Erythroblast (primary cell): ENCODE measurements around the gene TMIE.
"Not testable (repeated sequence)": the region's sequence is repeated elsewhere in the genome, so short reads cannot be mapped to it uniquely, and the experiment has no call there.

Experiments used
- DNase-seq, 2 experiments: peaks; one replicate each; lab custom pipeline; 2025; lab: John Stamatoyannopoulos, UW
- GATA1 ChIP-seq: IDR thresholded peaks from 2 replicates; pipeline ENCODE4 v1.6.1; 2011; ENCODE audit warnings: low read depth, mild to moderate bottlenecking, control low read depth, low read length, moderate library complexity
- POLR2A ChIP-seq: IDR thresholded peaks from 2 replicates; pipeline ENCODE4 v1.6.1; 2011; ENCODE audit warnings: mild to moderate bottlenecking, low read length

The TMIE gene

GRCh38 chr3:46724424-46724823 lies 23.2 kb downstream of the TMIE start:
- no peak for DNase-seq
- TF ChIP-seq GATA1 (no peak), POLR2A (no peak)

- TF ChIP-seq GATA1: no peak
- no peak for TF ChIP-seq POLR2A
- no peak for DNase-seq
Observed at GRCh38 chr3:46725621-46726314, 24.6 kb downstream of the TMIE start.

- DNase-seq: no peak
- no peak for TF ChIP-seq GATA1
- no peak for TF ChIP-seq POLR2A
Observed at GRCh38 chr3:46729038-46729437, 27.8 kb downstream of the TMIE start.

GRCh38 chr3:46730819-46731218 lies 29.6 kb downstream of the TMIE start:
- TF ChIP-seq POLR2A (no peak), GATA1 (no peak)
- no peak for DNase-seq

- TF ChIP-seq GATA1 (no peak), POLR2A (no peak)
- DNase-seq: no peak
Observed at GRCh38 chr3:46731795-46732194, 30.6 kb downstream of the TMIE start.

GRCh38 chr3:46733026-46733800 lies 32.0 kb downstream of the TMIE start:
- DNase-seq: no peak
- TF ChIP-seq GATA1 (no peak), POLR2A (no peak)

- no peak for DNase-seq
- TF ChIP-seq POLR2A: no peak
- TF ChIP-seq GATA1: no peak
Observed at GRCh38 chr3:46734773-46735172, 33.6 kb downstream of the TMIE start.

GRCh38 chr3:46736006-46736872 lies 35.0 kb downstream of the TMIE start:
- no peak for DNase-seq
- TF ChIP-seq GATA1 (no peak), POLR2A (no peak)

- no peak for DNase-seq
- TF ChIP-seq GATA1: no peak
- TF ChIP-seq POLR2A: no peak
Observed at GRCh38 chr3:46737329-46737731, 36.1 kb downstream of the TMIE start.

GRCh38 chr3:46739565-46739964 lies 38.4 kb downstream of the TMIE start:
- DNase-seq: not testable (repeated sequence)

- no peak for DNase-seq
- TF ChIP-seq GATA1 (no peak), POLR2A (no peak)
Observed at GRCh38 chr3:46742992-46743585, 41.9 kb downstream of the TMIE start.

- TF ChIP-seq POLR2A: no peak
- no peak for TF ChIP-seq GATA1
- DNase-seq: no peak
Observed at GRCh38 chr3:46746711-46747110, 45.5 kb downstream of the TMIE start.

- DNase-seq: no peak
- no peak for TF ChIP-seq GATA1
- TF ChIP-seq POLR2A: no peak
Observed at GRCh38 chr3:46748170-46748569, 47.0 kb downstream of the TMIE start.

- TF ChIP-seq POLR2A: no peak
- TF ChIP-seq GATA1: no peak
- DNase-seq: no peak
Observed at GRCh38 chr3:46749129-46749528, 47.9 kb downstream of the TMIE start.
